ENCODE results near the gene HEATR9.

HEATR9 gene

DNA sequence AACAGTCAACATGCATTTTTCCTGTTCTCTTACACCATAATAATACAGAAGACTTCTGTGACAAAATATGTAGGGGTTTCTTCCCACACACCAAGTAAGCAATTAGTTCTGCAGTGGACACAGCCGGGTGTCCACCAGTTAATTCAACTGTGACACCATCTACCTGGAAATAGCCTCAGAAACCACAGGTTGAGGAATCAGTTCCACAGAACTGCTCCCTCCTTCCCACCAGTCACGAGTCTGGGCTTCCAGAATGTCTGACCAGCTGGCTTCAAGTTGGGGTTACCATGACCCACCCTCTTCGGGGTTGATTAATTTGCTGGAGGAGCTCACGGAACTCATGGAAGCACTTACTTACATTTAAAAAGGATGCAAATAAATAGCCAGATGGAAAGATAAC, 25.1 kb upstream of the HEATR9 start:
- DNase-seq, result no peak

DNA sequence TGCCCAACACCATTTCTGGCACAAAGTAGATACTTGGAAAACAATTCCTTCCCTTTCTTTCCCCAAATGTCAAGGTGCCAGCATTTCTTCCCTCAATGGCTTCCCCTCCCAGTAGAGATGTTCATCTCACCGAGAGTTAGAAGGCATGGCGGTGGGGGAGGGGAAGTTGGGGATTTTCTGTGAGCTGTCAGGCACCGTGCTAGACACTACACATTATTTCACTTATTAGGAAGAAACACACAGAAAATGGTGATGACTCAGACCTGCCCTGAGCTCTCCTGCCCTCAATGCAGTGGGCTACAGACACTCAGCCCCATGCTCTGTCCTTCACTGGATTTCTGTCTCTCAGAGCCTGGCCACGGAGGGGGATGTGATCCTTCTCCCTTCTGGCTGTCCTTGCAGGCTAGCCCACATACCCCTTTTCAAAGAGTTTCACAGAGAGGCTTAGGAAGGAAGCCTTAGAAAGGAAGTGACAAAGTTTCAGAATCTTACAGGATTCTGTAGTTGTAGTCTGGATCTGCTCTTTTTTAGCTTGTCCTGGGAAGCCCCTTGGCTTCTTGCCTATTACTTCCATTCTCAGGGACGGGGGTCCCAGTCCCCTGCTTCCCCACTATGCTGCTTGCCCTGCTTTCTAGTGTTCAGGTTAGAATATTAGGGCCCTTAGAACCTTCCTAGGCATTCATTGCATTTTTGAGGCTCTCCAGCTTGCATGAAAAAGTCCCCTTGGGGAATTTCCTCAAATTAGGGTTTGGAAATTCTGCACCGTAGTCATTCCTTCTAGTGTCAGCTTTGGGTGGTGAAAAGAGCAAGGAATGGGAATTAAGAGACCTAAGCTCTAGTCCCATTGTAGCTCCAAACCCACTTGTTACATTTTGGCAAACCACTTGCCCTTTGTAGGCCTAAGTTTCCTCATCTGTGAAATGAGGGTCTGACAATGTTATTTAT, 23.7 kb upstream of the HEATR9 start:
- no peak for DNase-seq

DNA sequence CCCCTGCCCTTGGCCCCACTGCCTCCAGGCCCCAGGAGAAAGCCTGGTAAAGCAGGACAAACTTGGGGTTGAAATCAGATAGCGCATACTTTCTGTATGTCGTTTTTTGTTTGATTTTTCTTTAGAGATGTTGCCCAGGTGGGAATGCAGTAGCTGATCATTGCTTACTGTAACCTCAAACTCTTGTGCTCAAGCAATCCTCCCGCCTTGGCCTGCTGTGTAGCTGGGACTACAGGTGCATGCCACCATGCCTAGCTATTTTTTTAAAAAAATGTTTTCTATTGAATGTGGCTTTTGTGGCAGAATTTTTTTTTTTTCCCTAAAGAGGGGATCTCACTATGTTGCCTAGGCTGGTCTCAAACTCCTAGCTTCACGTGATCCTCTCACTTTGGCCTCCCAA, 22.6 kb upstream of the HEATR9 start:
- DNase-seq, result no peak

DNA sequence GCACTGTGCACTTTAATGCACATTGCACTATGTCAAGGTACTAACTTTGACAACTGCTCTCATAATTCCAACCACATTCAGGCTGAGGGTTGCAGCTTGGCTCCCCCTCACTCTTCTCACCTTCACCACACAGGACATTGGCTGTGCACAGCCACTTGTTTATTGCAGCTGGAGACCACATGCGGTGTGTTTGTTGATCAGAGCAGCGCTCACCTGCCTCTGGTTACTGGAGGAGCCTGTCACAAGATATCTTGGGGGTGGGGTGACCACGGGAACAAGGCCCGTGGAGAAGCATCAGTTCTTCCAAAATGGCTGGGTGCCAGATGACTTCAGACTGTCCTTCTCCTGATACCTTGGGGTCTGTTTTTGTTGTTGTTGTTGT, 22.1 kb upstream of the HEATR9 start:
- DNase-seq, result no peak

DNA sequence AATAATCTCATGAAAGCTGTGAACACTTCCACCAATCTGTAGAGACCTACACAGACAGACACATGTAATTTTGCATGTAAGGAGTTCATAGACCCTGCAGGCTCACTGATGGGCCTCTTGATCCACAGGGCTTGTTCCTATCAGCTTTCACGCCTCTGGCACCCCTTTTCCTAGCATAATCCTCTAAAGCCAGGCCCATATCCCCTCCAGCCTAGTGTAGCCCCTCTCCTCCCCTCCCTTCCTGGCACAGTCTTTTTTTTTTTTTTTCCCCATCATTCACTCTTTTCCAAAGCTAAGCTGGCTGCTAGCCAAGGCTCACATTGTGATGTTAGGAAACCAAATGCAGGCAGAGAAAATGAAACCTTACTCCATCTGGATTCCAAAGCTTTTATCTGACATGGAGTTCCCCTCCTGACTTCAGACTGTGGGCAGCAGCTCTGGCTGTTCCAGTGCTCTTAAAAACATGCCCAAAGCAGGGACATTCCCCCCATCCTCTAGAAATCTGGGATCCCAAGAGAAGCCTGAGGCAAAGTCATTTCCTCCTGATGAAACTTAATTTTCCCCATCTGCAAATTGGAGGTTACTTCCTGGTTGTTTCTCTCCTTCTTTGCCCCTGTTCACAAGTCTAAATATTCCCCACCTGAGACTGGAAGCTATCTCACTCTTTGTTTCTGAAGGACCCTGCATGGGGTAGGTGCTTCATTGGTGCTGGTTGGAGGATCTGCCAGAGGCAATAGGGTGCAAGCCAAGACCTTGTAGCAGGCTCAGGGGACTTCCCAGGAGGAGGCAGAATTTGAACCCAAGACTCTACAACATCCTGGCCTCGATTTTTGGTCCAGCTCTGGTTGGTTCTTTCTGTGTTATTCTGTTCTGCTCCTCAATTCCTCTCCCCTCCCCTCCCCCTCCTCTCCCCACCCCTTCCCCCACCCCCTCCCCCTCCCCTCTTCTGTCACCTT, 21.4 kb upstream of the HEATR9 start:
- no peak for DNase-seq

DNA sequence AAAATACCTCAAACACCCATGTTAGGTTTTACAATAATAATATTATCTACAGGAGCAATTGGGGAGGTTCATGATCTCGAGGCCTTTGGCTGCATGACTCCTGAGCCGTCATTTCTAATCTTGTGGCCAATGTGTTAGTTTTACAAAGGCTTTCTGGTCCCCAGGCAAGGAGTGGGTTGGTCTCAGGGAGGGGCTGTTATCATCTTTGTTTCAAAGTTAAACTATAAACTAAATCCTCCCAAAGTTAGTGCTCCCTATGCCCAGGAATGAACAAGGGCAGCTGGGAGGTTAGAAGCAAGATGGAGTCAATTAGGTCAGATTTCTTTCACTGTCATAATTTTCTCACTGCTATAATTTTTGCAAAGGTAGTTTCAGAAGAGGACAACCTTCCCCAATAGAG, 20.6 kb upstream of the HEATR9 start:
- no peak for DNase-seq

DNA sequence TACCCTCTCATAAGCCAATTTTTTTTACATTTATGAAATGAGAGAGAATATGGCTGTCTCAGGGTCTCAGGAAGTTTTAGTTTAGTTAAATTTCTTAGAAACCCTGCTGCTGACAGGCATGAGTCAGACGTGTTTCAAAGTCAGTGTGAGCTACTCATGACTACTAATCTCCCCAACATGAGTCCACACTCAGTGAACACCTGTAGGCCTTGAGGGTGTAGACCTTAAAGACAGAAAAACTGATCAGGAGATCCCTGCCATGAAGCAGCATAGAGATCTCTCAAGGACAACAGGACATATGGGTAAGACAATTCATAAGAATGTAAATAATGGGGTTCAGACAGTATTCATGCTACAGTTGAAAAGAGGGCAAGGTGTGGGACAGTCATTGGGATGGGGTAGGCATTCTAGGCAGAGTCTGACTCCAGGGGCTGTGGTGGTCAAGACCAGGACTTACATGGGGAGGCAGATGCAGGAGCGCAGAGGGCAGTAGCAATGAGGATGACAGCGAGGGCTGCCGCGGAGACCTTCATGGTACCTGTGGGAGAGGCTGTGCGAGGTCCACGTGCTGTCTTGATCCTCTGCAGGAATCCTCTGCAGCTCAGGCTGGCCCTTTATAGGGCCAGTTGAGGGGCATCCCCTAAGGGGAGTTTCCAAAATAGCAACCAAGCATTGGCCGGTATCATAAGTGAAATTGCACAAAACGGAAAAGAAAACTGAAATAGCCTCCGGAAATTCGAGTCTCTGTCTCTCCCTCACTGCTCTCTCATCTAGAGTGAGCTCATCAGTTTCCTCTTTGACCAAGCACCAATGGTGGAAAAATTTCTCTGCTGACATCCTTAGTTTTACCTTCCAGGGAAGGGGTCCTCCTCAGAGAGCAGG, 11.3 kb upstream of the HEATR9 start, which contains the start of gene CCL5:
Gene CCL5, minus strand, starts transcription at position 588 of the 882 bp plus-strand sequence.
- DNase-seq, result no peak

DNA sequence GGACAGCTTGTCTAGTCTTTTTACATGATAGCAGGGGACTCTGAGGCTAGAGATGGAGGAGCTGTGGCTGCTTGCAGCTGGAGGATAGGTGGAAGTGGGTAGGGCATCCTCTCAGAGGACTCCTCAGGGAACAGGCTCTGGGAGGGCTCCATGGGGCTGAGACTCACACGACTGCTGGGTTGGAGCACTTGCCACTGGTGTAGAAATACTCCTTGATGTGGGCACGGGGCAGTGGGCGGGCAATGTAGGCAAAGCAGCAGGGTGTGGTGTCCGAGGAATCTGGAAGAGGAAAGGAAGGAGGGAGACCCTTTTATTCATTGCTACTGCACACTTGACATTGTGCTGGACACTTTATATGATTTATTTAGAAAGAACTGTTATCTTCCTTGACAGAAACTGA, 9.7 kb upstream of the HEATR9 start:
- no peak for DNase-seq

DNA sequence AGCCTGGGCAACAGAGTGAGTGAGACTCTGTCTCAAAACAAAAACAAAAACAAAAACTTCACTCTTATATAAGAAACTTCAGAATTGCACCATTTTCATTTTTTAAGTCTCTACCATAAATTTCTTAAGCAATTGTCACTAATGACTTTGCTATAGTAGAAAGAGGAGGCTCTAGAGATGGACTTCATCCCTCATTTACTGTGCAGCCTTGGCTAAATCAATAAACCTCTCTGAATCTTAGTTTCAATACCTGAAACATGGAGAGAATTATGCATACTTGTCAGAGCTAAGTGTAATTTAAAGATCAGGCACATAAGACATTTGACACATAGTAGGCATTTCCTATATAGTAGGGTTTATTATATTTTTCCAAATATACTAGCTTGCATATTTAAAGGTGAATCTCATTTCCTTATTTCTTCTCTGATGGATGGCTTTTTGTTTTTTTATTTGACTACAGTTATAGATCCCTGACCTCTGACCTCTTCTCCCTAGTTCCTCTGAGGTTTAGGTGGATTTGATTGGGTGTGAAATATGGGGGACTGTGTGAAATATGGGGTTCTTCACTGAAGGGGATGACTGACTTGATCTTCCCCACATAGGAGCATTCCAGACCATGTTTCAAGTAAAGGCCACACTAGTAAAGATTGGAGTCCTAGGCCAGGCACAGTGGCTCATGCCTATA, 8.8 kb upstream of the HEATR9 start:
- no peak for DNase-seq

DNA sequence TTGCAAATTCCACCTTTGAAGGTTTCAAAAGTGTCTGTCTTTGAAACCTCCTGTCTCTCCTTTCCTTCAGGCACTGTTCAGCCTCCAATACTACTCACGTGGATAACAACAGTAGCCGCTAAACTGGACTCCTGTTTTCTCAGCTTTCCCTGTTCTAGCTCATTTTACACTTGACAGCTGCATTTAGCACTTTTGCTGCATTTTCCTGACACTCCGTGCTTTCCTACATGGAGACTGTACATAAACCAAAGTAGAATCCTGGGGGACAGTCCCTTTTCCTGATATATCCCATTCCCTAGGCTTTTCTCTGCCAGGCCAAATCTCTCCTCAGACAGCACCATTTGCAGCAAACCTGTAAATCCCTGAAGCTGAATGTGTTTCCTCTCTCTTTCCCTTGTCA, 7.8 kb upstream of the HEATR9 start:
- no peak for DNase-seq

DNA sequence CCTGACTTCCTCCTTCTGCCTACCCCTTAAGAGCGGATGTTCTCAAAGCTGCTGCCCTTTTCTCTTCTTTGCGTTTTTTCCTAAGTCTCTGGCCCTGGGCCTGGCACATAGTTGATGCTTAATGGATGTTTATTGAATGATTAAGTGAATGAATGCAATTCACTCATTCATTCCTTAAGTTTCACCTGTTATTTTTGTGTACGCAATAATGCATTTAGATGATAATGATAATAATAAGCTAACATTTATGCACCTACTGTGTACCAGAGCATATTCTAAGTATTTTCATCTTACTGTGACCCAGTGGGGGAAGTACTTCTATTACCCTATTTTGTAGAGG, 7.1 kb upstream of the HEATR9 start:
- no peak for DNase-seq

DNA sequence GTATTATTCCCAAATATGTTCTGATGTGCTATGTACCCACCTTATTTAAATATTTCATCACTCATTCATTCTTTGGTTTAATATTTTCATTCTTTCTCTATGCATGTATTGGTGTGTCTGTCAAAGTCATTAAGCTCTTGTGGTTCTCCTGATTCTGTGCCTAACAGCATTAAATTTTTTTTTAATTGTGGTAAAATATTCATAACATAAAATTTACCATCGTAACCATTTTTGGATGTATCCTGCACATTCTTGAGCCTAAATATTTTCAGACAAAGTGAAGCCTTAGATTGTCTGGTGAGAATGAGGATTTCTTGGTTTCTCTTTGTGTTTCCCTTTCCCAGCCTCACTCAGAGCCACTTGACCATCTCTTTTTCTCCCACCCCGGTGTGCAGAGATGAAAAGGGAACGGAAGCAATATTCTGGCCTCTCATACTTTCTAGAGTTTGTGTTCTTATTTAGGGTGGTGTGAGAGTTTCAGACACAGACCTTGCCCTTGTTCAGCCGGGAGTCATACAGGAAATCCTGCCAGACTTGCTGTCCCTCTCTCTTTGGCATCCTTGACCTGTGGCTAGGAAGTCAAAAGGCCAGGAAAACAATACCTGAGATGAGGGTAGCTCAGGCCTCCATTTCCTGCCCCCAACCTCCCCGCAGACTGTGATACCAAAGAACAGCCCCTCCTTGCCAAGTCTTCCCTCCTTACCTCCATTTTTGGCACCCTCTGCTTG, 6.5 kb upstream of the HEATR9 start:
- DNase-seq, result peak; percentile 37

DNA sequence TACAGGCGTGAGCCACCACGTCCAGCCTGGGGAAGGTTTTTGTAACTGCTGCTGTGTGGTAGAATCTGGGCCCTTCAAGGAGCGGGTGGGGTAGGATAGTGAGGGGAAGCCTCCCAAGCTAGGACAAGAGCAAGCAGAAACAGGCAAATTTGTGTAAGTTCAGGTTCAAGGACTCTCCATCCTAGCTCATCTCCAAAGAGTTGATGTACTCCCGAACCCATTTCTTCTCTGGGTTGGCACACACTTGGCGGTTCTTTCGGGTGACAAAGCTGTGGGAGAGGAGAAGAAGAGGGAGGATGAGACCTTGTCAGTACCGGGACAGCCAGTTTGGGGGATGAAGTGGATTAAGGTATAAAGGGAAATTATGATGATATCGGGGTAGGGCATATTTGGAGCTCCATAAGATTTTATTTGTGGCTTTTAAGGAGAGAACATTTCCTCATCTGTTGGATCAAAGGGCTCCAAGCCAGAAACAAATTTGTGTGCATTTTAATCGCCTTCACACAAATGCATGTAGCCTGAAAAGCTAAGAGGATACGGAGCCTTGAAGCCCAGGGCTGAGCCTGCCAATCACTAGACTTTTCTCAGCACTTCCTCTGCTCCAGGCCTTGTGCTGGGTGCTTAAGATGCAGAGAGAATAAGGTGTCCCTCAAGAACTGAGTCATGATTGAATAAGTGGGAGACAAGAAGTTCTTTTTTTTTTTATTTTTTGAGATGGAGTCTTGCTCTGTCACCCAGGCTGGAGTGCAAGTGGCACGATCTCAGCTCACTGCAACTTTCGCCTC, 3.7 kb upstream of the HEATR9 start:
- DNase-seq, result no peak

DNA sequence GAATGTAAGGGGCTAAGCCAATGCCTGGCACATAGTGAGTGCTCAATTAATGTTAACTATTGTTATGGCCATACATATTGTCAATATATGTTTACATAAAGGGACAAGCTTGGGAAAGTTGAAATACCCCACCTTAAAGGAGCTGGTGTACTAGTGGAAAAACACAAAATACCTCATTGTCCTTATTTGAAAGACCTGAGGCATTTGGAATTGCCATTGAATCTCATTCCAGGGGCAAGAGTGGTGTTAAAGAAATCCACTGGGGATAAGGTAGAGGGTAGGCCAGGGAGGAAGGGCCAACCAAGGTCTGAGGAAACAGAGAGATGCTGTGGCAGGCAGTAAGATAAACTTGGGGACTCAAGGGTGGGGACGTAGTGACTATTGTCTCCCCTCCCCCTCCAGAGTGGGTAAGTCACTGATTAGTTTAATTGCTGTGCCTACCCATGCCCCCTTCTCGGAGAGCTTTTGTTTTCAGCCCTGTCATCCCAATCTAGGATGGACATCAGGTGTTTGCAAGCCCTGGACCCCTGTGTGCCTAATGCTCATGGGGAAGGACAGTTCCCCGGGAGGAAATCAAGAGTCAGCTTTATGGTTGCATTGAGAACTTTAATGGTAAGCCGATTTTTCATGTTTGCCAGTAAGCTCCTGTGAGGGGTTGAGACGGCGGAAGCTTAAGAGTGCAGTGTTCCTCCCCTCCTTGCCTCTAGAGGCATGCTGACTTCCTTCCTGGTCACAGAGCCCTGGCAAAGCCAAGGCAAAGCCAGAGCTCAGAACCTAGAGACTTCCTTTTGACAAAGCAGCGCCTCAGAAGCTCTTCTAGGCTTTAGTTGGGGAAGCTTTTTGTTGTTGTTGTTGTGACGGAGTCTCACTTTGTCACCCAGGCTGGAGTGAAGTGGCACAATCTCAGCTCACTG, 2.5 kb upstream of the HEATR9 start:
- DNase-seq, result peak; percentile 24

DNA sequence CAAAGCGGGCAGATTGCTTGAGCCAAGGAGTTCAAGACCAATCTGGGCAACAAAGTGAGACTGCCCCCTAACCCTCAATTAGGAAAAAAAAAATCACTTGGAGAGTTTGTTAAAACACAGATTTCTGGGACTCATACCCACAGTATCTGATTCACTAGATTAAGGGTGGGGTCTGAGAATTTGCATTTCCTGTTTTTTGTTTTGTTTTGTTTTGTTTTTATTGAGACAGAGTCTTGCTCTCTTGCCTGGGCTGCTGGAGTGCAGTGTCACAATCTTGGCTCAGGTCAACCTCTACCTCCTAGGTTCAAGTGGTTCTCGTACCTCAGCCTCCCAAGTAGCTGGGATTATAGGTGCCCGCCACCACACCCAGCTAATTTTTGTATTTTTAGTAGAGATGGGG, 1.1 kb downstream of the HEATR9 start:
- no peak for DNase-seq

DNA sequence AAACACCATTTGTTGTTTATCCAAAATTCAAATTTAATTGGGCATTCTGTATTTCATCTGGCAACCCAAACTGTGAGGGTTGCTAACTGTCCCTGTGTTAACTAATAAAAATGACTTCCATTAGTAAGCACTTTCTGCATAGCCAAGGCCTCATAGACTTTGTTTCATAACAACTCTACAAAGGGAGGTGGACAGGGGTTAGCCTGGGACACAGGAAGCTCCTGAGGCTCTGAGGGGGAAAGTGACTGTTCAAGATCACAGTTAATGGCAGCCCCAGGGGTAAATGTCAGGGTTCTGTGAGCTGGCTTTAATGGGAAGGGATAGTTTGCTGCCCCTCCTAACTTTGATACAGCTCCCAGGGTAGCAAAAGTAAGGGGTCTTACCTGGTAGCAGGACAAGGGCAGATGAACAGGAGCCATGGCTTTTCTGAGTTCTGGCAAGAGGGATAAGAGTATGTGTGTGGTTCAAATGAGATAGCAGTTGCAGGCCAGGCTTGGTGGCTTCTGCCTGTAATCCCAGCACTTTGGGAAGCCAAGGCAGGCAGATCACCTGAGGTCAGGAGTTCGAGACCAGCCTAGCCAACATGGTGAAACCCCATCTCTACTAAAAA, 2.2 kb downstream of the HEATR9 start:
- no peak for DNase-seq

DNA sequence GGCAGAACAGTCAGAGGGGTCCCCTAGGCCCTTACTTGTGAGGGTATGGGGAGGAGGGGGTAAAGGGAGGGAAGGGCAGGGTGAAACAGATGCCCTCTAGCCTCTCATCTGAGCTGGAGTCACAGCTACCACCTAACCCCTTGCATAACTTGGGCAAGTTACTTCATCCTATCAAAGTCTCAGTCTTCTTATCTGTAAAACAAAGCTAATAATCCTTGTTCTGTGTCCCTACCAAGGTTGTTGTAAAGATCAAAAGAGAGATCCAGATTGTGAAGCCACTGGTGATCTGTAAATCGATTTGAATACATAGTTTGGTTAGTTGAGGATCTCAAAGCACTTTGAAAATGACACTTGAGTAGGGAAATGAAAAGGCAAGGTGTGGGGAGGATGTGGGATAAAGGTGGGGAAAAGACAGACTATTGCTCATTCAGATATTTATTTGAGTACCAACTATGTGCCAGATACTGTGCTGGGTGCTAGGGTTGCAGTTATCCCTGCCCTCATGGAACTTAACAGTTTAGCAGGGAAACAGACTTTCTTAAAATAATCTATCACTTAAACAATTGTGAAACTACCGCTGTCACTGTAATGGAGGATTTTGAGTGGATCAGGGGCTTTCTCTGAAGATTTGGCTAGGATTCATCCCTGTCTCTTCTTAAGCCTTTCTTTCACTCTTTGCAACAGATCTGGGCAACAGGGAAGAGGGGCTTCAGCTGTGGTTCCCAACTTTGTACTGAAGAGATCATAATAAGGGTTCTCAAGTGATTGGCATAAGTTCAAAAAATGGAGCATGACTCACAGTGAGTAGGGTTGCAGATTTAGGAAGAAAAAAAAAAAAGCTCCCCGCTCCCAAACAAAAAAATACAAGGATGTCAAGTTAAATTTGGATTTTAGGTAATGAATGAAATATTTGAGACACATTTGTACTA, 3.0 kb downstream of the HEATR9 start:
- DNase-seq, result no peak

DNA sequence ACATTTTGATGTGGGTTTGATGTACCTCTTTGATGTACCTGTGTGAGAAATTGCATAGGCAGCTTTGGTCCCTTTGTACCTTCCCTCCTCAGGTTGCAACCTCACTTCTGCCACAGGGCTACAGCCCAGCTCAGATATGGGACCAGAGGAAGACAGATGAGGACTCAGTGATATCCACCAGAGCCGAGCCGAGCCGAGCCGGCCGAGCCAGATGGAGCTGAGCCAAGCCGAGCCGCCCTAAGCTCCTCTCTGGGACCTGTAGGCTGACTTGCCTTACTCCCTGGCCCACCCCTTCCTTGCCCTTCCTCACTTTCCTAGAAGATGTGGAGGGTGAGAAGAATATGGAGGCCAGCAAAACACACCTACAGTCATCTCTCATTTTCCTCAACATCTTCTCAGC, 3.8 kb downstream of the HEATR9 start:
- no peak for DNase-seq
